Activated T-cell treated with anti-CD3 and anti-CD28 coated beads, Interleukin-2, amount 50 U/mL, for 1 hour (primary cell): ENCODE measurements around the gene BTF3L4.
"Not testable (repeated sequence)": the region's sequence is repeated elsewhere in the genome, so short reads cannot be mapped to it uniquely, and the experiment has no call there.

ENCODE experiments used
- DNase-seq: peaks from one replicate; pipeline ENCODE4 v3.0.0-alpha.2; 2020

The BTF3L4 gene

DNA sequence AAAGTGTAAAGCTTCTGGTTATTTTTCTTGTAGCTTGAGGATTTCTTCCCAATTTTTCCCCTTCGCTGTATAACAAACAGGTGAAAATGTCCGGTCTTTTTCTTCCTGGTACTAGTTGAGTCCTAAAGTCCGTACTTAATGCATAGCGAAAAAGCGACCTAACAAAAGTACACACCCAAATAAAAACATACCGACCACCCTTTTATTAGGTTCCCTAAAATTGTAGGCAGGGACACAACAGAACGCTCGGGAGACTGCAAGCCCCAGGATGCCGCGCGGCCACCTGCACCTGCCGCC lies 281 bp upstream of the BTF3L4 start:
- DNase-seq, result no peak

DNA sequence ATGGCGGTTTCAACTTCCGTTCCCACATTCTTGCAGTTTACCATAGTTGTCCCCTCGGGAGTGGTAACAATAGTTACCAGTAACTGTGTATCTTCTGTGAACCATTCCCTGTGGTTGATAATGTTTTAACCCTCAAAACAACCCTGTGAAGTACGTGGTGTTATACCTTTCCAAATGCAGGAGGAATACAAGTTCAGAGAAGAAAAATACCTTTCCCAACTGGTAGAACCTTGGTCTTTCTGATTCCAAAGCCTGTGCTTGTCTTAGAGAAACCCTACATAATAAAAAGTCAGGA lies 789 bp downstream of the BTF3L4 start:
- DNase-seq, result no peak

DNA sequence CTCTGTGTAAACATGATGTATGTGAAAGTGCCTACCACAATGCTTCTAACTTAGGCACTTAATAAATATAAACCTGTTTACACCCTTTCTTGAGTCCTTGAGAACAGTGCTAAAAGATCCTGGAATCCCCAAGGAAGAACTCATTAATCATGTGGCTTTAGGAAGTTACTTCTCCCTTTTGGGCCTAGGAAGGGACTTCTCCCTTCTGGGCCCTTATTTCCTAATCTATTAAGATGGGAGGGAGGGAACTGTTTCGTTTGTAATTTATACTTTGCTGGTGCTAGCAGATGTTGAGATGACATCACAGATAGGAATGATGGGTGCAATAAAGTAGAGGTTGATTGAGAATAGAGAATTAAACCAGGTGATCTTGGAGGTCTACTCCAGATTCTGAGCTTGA lies 1.2 kb downstream of the BTF3L4 start:
- DNase-seq, result no peak

DNA sequence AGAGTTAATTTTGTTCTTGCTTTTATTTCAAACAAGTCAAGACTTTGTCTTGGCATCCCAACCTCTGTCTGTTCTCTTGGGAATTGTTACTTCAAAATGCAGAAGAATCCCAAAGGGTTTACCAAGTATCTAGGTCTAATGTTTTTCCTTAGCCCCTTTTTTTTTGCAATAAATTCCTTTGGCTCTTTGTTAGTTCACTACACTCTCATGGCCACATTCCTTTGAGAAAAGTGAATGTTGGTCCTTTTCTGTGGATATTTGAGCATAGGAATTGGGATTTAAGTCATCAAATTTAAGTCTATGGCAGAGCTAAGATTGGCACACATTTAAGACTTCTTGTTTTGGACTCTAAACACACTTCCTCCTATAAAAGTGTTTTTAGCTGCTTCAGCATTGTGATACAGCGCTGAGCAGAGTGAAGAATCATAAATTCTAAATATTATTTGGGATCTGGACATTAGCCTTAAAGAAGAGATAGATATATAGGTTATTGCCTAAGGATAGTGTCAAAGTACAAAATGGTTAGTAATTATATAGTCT lies 1.9 kb downstream of the BTF3L4 start:
- DNase-seq, result no peak

DNA sequence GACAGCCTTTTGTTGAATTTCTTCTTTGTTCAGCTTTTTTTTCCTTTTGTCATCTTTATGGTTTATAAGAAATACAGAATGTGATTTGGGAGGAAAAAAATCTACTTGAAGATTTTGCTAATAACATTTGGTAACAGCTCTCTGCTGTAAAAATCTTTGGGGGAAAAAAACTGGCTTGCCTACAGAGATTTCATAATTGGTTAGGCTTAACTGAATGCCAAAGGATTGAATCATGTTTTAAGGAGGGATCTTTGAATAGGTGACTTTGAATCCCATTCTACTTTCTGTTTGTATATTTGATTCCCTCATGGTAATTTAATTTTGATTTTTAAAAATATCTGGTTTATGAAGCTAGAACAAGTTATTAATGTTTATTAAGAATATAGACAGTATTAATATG lies 3.2 kb downstream of the BTF3L4 start:
- DNase-seq, result no peak

DNA sequence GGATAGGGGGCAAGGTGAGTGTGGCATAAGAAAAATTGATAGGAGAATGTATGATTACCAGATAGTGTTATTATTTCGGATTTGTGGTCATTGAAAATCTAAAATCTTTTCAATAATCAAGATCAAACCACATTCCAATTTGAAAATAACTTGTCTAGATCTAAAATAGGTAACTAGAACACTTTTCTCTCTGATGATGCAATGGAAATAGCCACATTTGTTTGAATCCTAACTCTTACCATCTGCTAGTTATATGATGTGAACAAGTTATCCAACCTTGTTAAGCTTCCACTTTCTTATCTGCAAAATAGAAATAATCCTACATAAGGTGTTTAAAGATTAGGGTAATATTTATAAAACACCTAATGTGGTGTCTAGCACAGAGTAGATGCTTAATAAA lies 3.8 kb downstream of the BTF3L4 start:
- DNase-seq, result no peak

DNA sequence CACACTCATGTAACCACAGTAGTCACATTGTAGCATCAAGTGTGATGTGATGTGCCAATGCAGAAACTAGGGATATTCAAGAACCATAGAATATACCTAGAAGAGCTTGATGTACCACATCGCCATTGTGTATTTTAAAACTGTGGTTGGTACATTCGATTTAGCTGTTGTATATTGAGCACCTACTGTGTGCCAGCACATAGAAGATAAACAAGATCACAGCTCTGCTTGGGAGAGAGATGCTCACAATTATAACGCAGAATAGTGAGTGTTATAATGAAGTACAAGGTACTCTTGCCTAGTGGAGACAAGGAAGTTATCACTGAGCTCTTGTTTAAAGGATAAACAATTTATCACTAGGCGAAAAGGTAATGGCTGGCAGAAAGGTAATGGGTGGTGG lies 4.7 kb downstream of the BTF3L4 start:
- no peak for DNase-seq

DNA sequence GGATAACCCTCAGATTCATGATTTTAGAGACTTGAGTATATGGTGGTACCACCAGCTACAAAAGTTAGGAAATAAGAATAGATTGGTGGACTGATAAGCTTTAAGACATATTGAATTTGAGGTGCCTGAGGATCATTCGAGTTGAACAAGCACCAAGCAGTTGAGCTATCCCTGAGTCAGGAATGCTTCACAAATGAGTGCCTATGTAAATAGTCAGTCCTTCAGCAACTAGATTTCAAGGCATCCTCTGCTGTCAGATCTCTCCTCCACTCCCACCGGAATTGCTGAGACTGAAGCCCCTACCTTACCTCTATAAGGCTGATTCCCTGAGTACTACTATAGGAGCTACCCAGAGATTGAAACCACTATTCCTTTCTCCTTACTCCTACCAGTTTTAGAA lies 7.1 kb downstream of the BTF3L4 start:
- no peak for DNase-seq

DNA sequence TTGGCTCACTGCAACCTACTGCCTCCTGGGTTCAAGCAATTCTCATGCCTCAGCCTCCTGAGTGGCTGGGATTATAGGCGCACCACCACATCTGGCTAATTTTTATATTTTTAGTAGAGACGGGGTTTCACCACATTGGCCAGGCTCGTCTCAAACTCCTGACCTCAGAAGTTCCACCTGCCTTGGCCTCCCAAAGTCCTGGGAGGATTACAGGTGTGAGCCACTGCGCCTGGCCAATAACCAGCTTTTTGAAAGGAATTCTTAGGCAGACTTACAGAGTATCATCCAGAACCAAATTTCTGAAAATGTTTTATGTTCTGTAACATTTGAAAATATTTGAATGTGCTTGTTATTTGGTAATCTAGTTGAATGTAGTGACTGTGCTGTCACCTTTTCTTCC lies 14.6 kb downstream of the BTF3L4 start:
- no peak for DNase-seq

DNA sequence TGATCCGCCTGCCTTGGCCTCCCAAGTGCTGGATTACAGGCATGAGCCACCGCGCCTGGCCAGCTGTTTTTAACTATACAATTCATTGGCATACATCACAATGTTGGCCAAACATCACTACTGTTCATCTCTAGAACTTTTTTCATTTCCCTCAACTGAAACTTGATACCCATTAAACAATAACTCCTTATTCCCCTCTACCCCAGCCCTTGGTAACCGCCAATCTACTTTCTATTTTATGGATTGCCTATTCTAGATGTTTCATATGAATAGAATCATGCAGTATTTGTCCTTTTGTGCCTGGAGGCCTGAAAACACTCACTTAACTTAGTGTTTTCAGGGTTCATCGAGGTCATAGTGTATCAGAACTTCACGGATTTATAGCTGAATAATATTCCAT lies 16.2 kb downstream of the BTF3L4 start:
- no peak for DNase-seq

DNA sequence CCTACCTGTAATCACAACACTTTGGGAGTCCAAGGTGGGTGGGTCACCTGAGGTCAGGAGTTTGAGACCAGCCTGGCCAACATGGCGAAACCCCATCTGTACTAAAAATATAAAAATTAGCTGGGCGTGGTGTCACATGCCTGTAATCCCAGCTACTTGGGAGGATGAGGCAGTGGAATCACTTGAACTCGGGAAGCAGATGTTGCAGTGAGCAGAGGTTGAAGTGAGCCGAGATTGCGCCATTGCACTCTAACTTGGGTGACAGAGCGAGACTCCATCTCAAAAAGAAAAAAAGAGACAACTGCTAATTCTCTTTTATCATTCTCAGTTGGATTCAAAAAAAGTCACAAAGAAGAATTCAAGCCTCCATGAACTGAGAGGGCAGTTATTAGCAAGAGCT lies 21.2 kb downstream of the BTF3L4 start:
- DNase-seq, result not testable (repeated sequence)

DNA sequence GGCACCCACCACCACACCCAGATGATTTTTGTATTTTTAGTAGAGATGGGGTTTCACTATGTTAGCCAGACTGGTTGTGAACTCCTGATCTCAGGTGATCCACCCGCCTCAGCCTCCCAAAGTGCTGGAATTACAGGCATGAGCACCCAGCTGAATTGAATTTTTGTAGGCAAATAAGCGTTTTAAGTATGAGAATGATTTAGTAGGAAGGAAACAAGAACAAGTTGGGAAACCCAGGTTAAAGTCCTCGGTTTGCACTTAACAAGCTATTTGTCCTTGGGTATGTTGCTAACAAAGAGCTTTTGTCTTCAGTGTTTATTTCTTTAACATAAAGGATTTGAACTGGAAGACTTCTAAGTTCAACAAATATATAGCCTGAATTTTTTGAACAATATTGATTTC lies 23.9 kb downstream of the BTF3L4 start:
- no peak for DNase-seq

DNA sequence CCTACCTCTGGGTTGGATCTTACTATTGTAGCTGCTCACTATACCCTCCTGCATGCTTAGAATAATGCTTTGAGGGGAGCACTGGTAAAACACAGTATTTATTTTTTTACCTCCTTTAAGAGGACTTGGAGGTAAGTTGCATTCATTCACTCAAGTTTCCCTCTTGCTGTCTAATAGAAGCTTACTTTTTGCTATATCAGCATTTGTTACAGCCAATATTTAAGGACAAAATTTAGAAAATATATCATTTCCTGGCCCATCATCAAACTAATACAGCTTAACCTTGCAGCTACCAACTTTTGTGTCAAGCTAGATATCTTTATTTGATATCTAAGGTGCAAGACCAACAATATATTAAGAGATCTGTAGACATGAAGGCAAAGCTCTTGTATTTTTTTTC lies 31.8 kb downstream of the BTF3L4 start:
- DNase-seq, result not testable (repeated sequence)

DNA sequence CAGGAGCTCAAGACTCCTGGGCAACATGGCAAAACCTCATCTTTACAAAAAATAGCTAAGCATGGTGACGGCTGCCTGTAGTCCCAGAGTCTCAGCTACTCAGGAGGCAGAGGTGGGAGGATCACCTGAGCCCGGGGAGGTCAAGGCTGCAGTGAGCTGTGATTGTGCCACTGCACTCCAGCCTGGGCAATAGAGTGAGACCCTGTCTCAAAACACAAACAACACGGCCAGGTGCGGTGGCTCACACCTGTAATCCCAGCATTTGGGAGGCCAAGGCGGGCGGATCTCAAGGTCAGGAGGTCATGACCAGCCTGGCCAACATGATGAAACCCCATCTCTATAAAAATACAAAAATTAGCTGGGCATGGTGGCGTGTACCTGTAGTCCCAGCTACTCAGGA lies 38.2 kb downstream of the BTF3L4 start:
- not testable (repeated sequence) for DNase-seq

DNA sequence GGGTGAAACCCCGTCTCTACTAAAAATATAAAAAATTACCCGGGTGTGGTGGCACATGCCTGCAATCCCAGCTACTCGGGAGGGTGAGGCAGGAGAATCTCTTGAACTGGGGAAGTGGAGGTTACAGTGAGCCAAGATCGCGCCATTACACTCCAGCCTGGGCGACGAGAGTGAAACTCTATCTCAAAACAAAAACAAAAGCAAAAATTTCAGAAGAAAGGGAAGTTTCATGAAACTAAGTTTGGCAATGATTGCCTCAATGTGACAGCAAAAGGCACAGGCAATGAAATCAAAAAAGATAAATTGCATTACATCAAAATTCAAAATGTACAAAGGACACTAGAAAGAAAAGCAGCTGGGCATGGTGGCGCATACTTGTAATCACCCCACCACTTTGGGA lies 40.1 kb downstream of the BTF3L4 start:
- DNase-seq, result no peak

DNA sequence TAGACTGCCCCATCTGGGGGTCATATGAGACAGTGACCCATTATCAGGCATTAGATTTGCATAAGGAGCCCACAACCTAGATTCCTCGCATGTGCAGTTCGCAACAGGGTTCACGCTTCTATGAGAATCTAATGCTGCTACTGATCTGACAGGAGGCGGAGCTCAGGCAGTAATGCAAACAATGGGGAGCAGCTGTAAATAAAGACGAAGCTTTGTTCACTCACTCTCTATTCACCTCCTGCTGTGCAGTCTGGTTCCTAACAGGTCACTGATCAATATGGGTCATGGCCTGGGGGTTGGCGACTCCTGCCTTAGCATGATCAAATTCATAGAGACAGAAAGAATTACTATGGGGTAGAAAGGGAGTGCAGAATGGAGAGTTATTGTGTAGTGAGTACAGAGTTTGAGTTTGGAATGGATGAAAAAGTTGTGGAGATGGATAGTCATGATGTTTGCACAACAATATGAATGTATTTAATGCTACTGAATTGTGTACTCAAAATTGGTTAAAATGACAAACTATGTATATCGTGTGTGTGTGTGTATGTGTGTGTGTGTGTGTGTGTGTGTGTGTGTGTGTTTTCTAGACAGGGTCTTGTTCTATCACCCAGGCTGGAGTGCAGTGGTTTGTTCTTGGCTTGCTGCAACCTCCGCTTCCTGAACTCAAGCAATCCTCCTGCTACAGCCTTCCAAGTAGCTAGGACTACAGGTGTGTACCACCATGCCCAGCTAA lies 42.2 kb downstream of the BTF3L4 start:
- no peak for DNase-seq

DNA sequence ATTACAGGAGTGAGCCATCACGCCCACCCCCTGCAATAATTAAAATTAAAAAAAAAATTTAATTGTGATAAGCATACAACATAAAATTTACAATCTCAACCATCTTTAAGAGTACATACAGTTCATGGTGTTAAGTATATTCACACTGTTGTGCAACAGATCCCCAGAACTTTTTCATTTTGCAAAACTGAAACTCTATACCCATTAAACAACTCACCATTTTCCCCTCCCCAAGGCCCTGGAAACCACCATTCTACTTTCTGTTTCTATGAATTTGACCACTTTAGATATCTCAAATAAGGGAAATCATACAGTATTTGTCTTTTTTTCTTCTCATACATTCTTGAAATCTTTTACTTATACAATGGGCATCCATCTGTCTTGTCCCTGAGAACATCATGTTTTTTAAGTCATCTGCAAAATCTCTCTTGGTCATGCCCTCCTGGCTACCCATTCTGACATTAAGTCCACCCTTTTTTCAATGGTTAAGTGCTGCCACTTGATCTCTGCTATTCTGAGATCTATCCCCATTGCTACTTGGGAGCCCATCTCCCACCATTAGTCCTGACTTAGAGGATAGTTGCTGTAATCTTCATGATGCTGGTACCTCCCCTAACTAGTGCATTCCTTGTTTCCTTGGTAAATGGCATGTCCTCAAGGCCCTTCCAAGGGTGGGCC lies 46.4 kb downstream of the BTF3L4 start:
- DNase-seq, result no peak

DNA sequence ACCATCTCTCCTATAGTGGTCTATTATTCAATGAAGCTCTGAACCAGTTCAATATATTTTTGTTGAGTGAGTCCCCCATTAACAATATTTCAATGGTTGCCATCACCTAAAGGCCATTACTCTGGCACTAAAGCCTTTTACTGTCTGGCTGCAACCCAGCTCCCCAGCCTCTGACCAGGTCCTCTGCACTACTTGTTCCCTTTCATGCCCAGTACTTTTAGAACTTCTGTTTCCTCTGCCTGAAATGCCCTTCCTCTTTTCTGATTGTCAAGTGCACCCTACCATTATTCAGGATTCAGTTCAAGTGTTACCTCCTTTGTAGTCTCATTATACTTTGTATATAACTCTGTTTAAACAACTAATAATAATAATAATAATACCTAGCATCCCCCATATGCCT lies 55.4 kb downstream of the BTF3L4 start:
- no peak for DNase-seq

DNA sequence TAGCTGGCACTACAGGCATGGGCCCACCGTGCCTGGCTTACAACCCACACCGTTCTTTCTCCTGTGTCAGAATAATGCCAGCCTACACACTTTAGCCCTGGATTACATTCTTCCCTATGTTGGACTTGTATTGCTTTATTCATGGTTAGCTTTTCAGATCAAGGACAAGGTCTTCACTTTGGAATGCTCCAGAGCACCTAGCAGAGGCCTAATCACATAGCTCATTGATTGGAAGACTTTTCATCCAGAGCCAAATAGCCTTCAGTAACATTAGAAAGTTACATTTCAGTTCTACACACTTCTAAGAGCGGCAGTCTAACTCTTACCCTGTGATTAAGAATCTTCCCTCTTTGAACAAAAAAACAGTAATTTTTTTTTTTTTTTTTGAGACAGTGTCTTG lies 56.4 kb downstream of the BTF3L4 start:
- DNase-seq, result no peak

DNA sequence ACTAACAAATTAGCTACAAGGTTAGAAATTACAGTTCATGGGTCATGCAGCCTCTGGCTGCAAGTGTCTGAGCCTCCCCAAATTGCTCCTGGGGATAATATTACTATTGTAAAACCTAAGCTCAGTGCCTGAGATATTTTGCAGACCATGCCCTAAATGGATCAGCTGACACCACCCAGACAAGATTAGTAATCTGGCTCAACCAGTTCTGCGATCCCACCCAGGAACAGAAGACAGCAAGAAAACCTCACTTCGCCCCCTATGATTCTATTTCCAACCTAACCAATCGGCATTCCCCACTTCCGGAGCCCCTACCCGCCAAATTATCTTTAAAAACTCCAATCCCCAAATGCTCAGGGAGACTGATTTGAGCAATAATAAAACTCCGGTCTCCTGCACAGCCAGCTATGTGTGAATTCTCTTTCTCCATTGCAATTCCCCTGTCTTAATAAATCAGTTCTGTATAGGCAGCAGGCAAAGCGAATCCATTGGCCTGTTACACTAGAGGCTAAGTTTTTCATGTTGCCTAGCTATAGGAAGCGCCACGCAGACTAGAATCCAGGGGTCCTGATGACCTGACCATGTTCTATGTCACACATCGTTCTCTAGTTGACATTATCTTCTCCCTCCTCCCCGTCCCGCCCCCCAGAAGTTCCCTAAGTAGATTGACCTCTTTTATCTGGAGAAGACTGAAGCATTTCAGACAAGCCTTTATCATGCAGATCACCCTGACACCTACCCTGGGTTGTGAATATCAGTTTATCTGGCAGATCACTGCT lies 63.4 kb downstream of the BTF3L4 start:
- no peak for DNase-seq

DNA sequence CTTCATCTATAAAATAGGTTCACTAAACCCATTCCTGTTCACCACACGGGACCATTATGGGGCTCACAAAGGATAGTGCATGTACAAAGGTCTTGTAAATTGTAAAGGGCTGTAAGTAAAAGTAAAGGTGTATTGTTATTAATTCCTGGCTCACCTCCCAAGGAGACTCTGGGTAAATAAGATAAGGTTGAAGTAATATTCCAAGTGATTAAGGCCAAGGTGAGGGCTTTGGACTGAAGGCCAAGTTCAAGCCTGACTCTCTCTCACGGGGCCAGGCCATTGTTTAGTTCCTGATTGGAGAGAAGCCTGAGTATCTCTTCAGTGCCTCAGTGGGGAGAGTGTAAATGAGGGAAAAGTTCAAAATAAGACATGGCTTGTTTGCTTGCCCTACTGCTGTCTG lies 66.3 kb downstream of the BTF3L4 start:
- no peak for DNase-seq

DNA sequence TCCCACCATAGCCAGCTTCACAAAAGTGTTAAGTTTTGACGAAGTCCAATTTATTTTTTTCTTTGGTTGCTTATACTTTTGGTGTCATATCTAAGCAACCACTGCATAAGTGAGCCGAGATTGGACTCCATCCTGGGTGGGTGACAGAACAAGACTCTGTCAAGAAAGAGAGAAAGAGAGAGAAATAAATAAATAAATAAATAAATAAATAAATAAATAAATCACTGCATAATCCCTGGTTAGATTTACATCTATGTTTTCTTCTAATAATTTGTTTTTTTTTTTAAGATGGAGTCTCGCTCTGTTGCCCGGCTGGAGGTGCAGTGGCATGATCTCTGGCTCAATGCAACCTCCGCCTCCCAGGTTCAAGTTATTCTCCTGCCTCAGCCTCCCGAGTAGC lies 67.5 kb downstream of the BTF3L4 start:
- no peak for DNase-seq

DNA sequence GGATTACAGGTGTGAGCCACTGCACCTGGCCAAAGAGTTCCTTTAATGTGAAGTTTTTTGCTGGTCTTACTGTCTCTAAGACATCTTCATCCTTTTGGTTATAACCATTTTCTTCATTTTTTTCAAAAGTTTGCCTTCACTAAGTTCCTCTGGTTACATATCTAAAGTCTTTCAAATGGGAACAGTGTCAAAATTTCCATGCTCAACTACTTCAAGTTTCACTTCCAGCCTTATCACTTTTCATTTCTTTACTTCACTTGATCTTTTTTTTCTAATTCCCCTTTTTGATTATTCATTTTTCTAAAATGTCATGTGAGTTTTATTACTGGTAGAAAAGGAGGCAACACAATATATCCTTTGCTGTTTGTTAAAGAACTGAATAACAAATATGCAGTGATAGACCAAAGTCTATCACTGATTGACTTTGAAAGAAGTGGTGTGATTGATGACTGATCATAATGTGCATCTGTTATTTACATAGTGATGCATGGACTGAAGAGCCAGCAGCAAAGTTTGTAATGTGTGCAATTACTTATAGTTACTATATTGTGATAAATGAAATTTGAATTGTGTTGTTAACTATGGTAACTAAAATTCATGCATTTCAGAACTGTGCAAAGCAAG lies 69.8 kb downstream of the BTF3L4 start:
- no peak for DNase-seq
